Skeletal muscle tissue (tissue), 4 donors: ENCODE data around the gene SNHG17. TPM values are rescaled to one million over a fixed set of nuclear protein-coding genes. Genes with fewer than 3 reads are reported as not detected.
"Not testable (repeated sequence)": the region's sequence is repeated elsewhere in the genome, so short reads cannot be mapped to it uniquely, and the experiment has no call there.

ENCODE experiments used
- H3K27ac ChIP-seq: one replicate; pipeline ENCODE4 v1.7.0; 2013; ENCODE audit warnings: mild to moderate bottlenecking, low read depth, low read length, inconsistent platforms
- H3K27me3 ChIP-seq, 3 donors: one replicate each; pipeline ENCODE4 v1.7.0; 2013; ENCODE audit warnings: low read length in 3 of 3; ENCODE audit not compliant: control insufficient read depth in 3 of 3, insufficient read depth in 3 of 3
- H3K36me3 ChIP-seq, 3 donors: one replicate each; pipeline ENCODE4 v1.7.0; 2013; ENCODE audit warnings: low read length in 3 of 3; ENCODE audit not compliant: control insufficient read depth in 3 of 3, insufficient read depth in 3 of 3
- H3K4me1 ChIP-seq, 3 donors: one replicate each; pipeline ENCODE4 v1.7.0; 2013; ENCODE audit warnings: low read length in 3 of 3, mild to moderate bottlenecking in 3 of 3; ENCODE audit not compliant: control insufficient read depth in 3 of 3, insufficient read depth in 3 of 3
- H3K4me3 ChIP-seq, 3 donors: one replicate each; pipeline ENCODE4 v1.7.0; 2013; ENCODE audit warnings: low read length in 3 of 3
- H3K9ac ChIP-seq, 3 donors: one replicate each; pipeline ENCODE4 v1.7.0; 2013; ENCODE audit warnings: low read length in 3 of 3, mild to moderate bottlenecking in 3 of 3, moderate library complexity in 2 of 3, low read depth in 1 of 3
- H3K9me3 ChIP-seq, 3 donors: one replicate each; pipeline ENCODE4 v1.7.0; 2013; ENCODE audit warnings: low read length in 3 of 3; ENCODE audit not compliant: control insufficient read depth in 3 of 3
- total RNA-seq: library from RNA; depleted of rRNA; stranded (reverse); fragments of >200 nt; gene quantifications from one replicate; pipeline ENCODE4 v1.2.3, GENCODE V29; 2014
- donor health status: Osteomylitis.

The SNHG17 gene
- total RNA-seq, 1 donor from 2014 or later: 6.8 TPM

- Histone ChIP-seq H3K9ac (no peak overlapping the region), H3K36me3 (peaks cover 65 to 83% (median 78%) of the 10 kb centered on the region in 3 donors)
Observed at GRCh38 chr20:38426006-38426897, 8.9 kb downstream of the SNHG17 start.

DNA sequence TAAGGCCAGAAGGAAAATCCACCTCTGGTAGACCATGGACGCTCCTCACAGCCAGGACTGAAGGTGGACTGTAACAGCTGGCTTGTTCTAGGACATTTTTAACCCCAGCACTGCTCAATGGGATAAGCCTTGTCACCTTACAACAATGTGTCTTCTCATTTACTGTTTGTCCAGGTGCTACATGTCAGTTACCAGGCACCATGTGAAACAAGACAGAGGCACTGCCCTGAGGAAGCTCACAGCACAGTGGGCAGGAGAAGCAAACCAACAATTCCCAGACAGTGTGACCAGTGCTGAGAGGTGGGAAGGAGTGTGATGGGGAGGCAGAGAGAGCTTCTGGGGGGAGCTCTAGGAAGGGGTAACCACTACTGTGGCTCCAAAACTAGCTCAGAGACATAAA lies 10.7 kb downstream of the SNHG17 start:
- peaks cover 0 to 12% (median 4%) of the 10 kb centered on the region in 3 donors for H3K4me1 ChIP-seq
- no peaks in the 10 kb centered on the region for H3K9me3 ChIP-seq
- H3K4me3 ChIP-seq: no peak overlapping the region
- H3K9ac ChIP-seq: no peak overlapping the region
- peaks cover 73 to 87% (median 84%) of the 10 kb centered on the region in 3 donors for H3K36me3 ChIP-seq
- no peaks in the 10 kb centered on the region for H3K27me3 ChIP-seq
- H3K27ac ChIP-seq: no peak overlapping the region

More at GRCh38 chr20:38426006-38426897, 8.9 kb downstream of the SNHG17 start:
- Histone ChIP-seq H3K27me3 (no peaks in the 10 kb centered on the region), H3K4me1 (peaks cover 0 to 12% (median 11%) of the 10 kb centered on the region in 3 donors), H3K27ac (no peak overlapping the region), H3K4me3 (no peak overlapping the region), H3K9me3 (no peaks in the 10 kb centered on the region)

GRCh38 chr20:38423541-38423940 lies 11.6 kb downstream of the SNHG17 start:
- Histone ChIP-seq H3K27me3 (no peaks in the 10 kb centered on the region), H3K36me3 (peaks cover 64 to 79% (median 78%) of the 10 kb centered on the region in 3 donors), H3K27ac (no peak overlapping the region), H3K4me1 (peaks cover 4 to 17% (median 9%) of the 10 kb centered on the region in 3 donors), H3K9me3 (no peaks in the 10 kb centered on the region), H3K4me3 (no peak overlapping the region), H3K9ac (no peak overlapping the region)

DNA sequence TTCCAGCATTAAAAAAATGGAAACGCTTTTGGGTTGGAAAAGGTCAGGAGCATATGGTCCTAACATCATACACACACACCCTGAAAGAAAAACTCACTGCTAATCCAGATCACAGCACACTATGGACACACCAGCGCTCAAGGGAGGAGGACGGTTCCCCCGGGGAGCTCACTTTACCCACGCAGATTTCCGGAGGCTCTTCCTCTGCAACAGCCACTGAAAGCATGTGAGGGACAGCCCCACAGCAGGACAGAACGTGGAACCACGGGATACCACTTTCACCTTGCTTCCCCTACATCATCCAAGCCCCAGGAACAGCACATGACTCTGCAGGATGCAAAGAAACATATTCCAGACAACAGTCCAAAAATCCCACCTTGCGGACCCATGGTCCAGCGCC lies 13.2 kb downstream of the SNHG17 start:
- Histone ChIP-seq H3K9ac (no peak overlapping the region), H3K4me1 (peaks cover 10 to 18% (median 10%) of the 10 kb centered on the region in 3 donors), H3K9me3 (no peaks in the 10 kb centered on the region), H3K36me3 (peaks cover 50 to 66% (median 63%) of the 10 kb centered on the region in 3 donors), H3K4me3 (no peak overlapping the region), H3K27me3 (no peaks in the 10 kb centered on the region), H3K27ac (no peak overlapping the region)

DNA sequence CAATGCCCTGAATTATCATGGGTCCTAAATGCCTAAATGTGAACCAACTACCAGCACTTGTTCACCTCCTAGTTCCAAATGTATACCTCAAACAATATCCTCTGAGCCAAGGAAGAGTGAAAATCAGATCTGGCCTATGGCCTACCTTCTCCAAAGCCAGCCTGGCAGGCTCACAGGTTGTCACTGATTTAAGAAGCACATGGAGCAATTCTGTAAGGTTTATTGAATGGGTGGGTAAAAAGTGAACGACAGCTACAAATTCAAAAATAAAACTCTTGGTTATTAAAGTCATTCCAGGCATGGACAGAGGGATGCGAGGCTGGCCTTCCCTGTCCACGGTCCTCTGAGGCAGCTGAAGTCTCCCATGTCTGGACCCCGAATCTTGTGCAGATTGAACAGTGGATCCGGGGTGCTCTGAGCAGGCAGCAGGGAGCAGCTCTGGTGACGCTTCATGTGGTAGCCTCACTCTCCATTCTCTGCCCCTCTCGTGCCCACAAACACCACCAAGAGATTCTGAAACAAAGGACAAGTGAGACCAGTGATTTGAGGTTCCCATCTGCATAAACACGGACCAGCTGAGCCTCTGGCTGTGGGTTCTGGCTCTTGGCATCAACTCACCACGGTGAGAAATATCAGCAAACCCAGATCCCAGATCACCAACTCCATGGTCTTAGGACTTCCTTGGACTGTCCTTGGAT lies 14.6 kb downstream of the SNHG17 start:
- Histone ChIP-seq H3K9me3 (no peaks in the 10 kb centered on the region), H3K4me1 (peaks cover 9 to 10% (median 9%) of the 10 kb centered on the region in 3 donors), H3K9ac (no peak overlapping the region), H3K27ac (no peak overlapping the region), H3K27me3 (no peaks in the 10 kb centered on the region), H3K4me3 (no peak overlapping the region), H3K36me3 (peaks cover 42 to 53% (median 53%) of the 10 kb centered on the region in 3 donors)

DNA sequence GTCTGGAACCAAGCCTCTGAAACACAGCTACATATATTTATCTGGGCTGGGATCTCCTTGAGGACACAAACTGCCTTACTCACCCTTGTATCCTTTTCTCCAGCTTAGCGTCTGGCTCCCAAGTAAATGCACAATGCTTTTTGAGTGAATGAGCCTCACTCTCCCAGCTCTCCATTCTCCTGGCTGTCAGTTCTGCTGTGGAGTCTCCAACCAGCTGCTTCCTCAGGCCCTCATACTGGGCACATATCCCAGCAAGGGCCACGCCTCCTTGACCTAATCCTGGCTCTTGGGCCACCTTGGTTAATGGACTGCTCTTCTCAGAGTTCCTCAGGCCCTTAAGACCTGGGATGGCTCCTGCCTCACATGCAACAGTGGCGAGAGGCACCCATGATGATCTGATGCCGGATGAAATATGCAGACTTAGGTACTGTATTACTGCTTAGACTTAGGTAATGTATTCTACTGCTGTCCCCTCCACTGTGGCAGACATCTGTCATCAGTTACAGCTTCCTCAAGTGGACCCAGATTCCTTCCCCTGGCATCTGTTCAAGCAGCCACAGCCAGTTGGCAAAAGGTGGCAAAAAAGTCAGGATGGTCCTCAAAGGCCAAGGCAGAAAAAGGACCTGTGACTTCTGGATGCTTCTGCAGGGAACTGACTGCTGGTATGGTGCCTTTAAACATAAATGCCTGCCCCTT lies 16.5 kb downstream of the SNHG17 start:
- Histone ChIP-seq H3K9ac (no peak overlapping the region), H3K27ac (no peak overlapping the region)

DNA sequence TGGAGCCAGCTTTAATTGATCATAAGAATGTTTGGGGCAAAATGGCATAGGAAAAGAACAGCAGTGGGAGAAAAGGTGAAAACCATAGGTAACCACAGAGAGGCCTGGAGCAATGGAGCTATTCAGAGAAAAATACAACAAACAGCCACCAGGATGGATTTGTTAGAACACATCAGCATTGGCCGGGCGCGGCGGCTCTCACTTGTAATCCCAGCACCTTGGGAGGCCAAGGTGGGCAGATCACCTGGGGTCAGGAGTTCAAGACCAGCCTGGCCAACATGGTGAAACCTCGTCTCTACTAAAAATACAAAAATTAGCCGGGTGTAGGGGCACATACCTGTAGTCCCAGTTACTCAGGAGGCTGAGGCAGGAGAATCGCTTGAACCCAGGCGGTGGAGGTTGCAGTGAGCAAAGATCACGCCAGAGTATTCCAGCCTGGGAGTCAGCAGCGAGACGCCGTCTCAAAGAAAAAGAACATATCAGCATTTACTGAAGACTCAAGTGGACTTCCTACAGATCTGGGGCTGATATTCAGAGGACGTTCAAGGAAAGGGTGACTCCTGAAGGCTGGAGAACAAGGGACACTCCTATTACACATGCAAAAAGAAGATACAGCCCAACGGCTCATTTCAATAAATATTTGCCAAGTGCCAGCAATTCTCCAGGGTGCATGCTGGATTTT lies 20.2 kb downstream of the SNHG17 start:
- H3K27ac ChIP-seq: no peak overlapping the region
- no peak overlapping the region for H3K9ac ChIP-seq
- H3K36me3 ChIP-seq: peaks cover 6 to 17% (median 8%) of the 10 kb centered on the region in 3 donors

More for the DNA sequence above, 16.5 kb downstream of the SNHG17 start:
- Histone ChIP-seq H3K4me1 (peaks cover 9 to 10% (median 9%) of the 10 kb centered on the region in 3 donors), H3K27me3 (no peaks in the 10 kb centered on the region), H3K9me3 (no peaks in the 10 kb centered on the region), H3K36me3 (peaks cover 29 to 38% (median 38%) of the 10 kb centered on the region in 3 donors), H3K4me3 (no peak overlapping the region)

DNA sequence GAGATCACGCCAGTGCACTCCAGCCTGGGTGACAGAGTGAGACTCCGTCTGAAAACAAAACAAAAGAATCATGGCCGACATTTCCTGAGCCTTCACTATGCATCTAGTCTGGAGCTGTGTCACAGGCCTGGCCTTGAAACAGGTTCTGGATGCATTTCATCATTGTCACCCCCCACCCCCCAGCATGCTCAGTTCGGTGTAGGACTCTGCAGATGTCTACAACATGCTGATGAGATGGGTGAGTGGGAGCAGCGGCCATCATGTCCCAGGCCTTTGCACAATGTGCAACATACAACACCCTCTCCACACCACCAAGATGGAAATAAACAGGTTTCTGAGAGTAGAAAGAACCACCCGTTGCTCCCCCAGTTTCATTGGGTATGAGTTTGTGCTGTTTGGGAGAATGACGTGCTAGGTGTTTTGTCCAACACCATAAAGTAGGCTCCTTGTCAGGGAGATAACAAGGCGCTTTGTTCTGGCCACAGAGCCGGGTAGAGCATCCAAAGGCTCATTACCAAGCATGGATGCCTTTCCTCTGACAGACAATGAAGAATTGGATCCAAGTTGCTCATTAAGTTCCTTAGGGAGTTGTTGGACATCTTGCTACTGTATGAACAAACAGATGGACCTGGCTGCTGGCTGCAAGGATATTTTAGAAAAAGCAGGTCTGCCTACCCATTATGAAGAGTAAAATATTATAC lies 22.1 kb downstream of the SNHG17 start:
- no peaks in the 10 kb centered on the region for H3K9me3 ChIP-seq
- no peak overlapping the region for H3K4me3 ChIP-seq
- no peak overlapping the region for H3K9ac ChIP-seq
- no peaks in the 10 kb centered on the region for H3K27me3 ChIP-seq
- no peak overlapping the region for H3K27ac ChIP-seq
- peaks cover 0 to 12% (median 3%) of the 10 kb centered on the region in 3 donors for H3K36me3 ChIP-seq
- H3K4me1 ChIP-seq: peaks cover 0 to 1% (median under 1%) of the 10 kb centered on the region in 3 donors

More for the DNA sequence above, 20.2 kb downstream of the SNHG17 start:
- H3K4me1 ChIP-seq: peaks cover 9 to 10% (median 9%) of the 10 kb centered on the region in 3 donors
- no peaks in the 10 kb centered on the region for H3K27me3 ChIP-seq
- no peak overlapping the region for H3K4me3 ChIP-seq
- no peaks in the 10 kb centered on the region for H3K9me3 ChIP-seq

GRCh38 chr20:38407822-38408221 lies 27.3 kb downstream of the SNHG17 start:
- H3K4me1 ChIP-seq, H3K27me3 ChIP-seq, H3K4me3 ChIP-seq, H3K9ac ChIP-seq, H3K27ac ChIP-seq, H3K9me3 ChIP-seq, H3K36me3 ChIP-seq: not testable (repeated sequence)
